CD4-positive, alpha-beta memory T cell (primary cell): ENCODE measurements around the gene ZMYM2. TPM values are rescaled to one million over a fixed set of nuclear protein-coding genes. Genes with fewer than 3 reads are reported as not detected.
A peak's percentile ranks its signal among the peaks of the same experiment; 100 is the strongest.
"Not testable (repeated sequence)": the region's sequence is repeated elsewhere in the genome, so short reads cannot be mapped to it uniquely, and the experiment has no call there.

Experiments used
- CTCF ChIA-PET: fragments of 350-600 bp; sonication (Branson Sonifier 250); formaldehyde crosslinking; loops from one replicate; lab custom pipeline; 2021; ENCODE audit warnings: inconsistent platforms; ENCODE audit not compliant: partially characterized antibody; lab: Charles Lee
- POLR2A ChIA-PET: fragments of 350-600 bp; sonication (Branson Sonifier 250); formaldehyde crosslinking; loops from one replicate; lab custom pipeline; 2021; ENCODE audit not compliant: partially characterized antibody; lab: Charles Lee
- DNase-seq, 5 donors: peaks; one replicate each; pipeline versions ENCODE4 v3.0.0 to v3.0.0-alpha.2; 2020 to 2022; ENCODE audit warnings: mixed read lengths in 1 of 5
- H3K27ac ChIP-seq: one replicate; pipeline ENCODE4 v1.7.0; 2013; ENCODE audit warnings: low read depth, low read length
- H3K27me3 ChIP-seq: 2 replicates; pipeline ENCODE4 v1.7.0; 2013; ENCODE audit warnings: mild to moderate bottlenecking, low read length, moderate library complexity; ENCODE audit not compliant: insufficient read depth
- H3K36me3 ChIP-seq: 2 replicates; pipeline ENCODE4 v1.7.0; 2013; ENCODE audit warnings: mild to moderate bottlenecking, low read length, moderate library complexity; ENCODE audit not compliant: insufficient read depth
- H3K4me1 ChIP-seq: 2 replicates; pipeline ENCODE4 v1.7.0; 2013; ENCODE audit warnings: mild to moderate bottlenecking, low read length, moderate library complexity; ENCODE audit not compliant: insufficient read depth
- H3K4me3 ChIP-seq, 2 donors: one replicate each; pipeline ENCODE4 v1.7.0; 2013; ENCODE audit warnings: low read length in 2 of 2, mild to moderate bottlenecking in 1 of 2
- H3K9me3 ChIP-seq, 2 donors: one replicate each; pipeline ENCODE4 v1.7.0; 2013; ENCODE audit warnings: low read length in 2 of 2, control low read depth in 1 of 2; ENCODE audit not compliant: control insufficient read depth in 1 of 2
- H3K27ac Mint-ChIP-seq, 7 donors: one replicate each; pipeline ENCODE4 v1.8.0; 2020 to 2021; ENCODE audit warnings: mixed read lengths in 7 of 7, mild to moderate bottlenecking in 6 of 7, inconsistent platforms in 3 of 7, moderate library complexity in 3 of 7
- H3K27me3 Mint-ChIP-seq, 2 donors: one replicate each; pipeline ENCODE4 v1.8.0; 2020 to 2021; ENCODE audit warnings: mixed read lengths in 2 of 2
- H3K36me3 Mint-ChIP-seq, 2 donors: one replicate each; pipeline ENCODE4 v1.8.0; 2020 to 2021; ENCODE audit warnings: mixed read lengths in 2 of 2, inconsistent platforms in 1 of 2, mild to moderate bottlenecking in 1 of 2
- H3K4me1 Mint-ChIP-seq, 4 donors: one replicate each; pipeline ENCODE4 v1.8.0; 2020 to 2021; ENCODE audit warnings: mixed read lengths in 4 of 4, mild to moderate bottlenecking in 1 of 4
- H3K4me3 Mint-ChIP-seq, 8 donors: one replicate each; pipeline ENCODE4 v1.8.0; 2020 to 2021; ENCODE audit warnings: mixed read lengths in 8 of 8, mild to moderate bottlenecking in 7 of 8, moderate library complexity in 6 of 8, inconsistent platforms in 3 of 8
- H3K9me3 Mint-ChIP-seq, 8 donors: one replicate each; pipeline ENCODE4 v1.8.0; 2020 to 2021; ENCODE audit warnings: mixed read lengths in 8 of 8, mild to moderate bottlenecking in 5 of 8, inconsistent platforms in 3 of 8, moderate library complexity in 1 of 8
- intact Hi-C: fragments of 100-400 bp; cut with micrococcal nuclease; formaldehyde crosslinking; loops from one replicate; pipeline ENCODE4 v1.15.1; 2023
- polyA plus RNA-seq, 2 donors: library from polyadenylated mRNA; unstranded; fragments of 300-500 nt; fragmentation: Illumina TruSeq; gene quantifications; one replicate each; pipeline ENCODE4 v1.2.3, GENCODE V29; 2021
- total RNA-seq, 2 experiments: library from RNA; stranded (reverse); gene quantifications; one replicate each; pipeline ENCODE4 v1.2.3, GENCODE V29; 2021

The ZMYM2 gene
- total and polyA plus RNA-seq, 4 experiments from 2014 or later, result 7.9 to 110 (median 59.4) TPM

DNA sequence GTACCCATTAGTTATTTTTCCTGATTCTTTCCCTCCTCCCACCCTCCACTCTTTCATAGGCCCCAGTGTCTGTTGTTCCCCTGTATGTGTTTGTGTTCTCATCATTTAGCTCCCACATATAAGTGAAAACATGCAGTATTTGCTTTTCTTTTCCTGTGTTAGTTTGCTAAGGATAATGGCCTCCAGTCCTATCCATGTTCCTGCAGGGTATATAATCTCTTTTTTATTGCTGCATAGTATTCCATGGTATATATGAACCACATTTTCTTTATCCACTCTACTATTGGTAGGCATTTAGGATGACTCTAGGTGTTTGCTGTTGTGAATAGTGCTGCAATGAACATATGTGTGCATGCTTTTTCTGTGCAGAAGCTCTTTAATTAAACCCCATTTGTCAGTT is 79.4 kb downstream of the ZMYM2 start:
- CTCF ChIA-PET, result no interaction called here
- no peak for DNase-seq
- H3K27me3 ChIP-seq, result no peaks in the 10 kb centered on the region
- Mint-ChIP-seq H3K27ac (no peak overlapping the region), H3K36me3 (peaks cover 85 to 86% of the 10 kb centered on the region in 2 donors), H3K4me1 (peaks cover 39 to 51% (median 45%) of the 10 kb centered on the region in 4 donors), H3K27me3 (no peaks in the 10 kb centered on the region), H3K4me3 (no peak overlapping the region), H3K9me3 (peaks cover 0 to 7% (median 0%) of the 10 kb centered on the region in 8 donors)
- no peak overlapping the region for H3K4me3 ChIP-seq
- intact Hi-C loops, result no loop called here
- H3K27ac ChIP-seq, result no peak overlapping the region
- no peaks in the 10 kb centered on the region for H3K9me3 ChIP-seq
- peaks cover 38% of the 10 kb centered on the region for H3K36me3 ChIP-seq
- peaks cover 11% of the 10 kb centered on the region for H3K4me1 ChIP-seq
- POLR2A ChIA-PET, result no interaction called here

DNA sequence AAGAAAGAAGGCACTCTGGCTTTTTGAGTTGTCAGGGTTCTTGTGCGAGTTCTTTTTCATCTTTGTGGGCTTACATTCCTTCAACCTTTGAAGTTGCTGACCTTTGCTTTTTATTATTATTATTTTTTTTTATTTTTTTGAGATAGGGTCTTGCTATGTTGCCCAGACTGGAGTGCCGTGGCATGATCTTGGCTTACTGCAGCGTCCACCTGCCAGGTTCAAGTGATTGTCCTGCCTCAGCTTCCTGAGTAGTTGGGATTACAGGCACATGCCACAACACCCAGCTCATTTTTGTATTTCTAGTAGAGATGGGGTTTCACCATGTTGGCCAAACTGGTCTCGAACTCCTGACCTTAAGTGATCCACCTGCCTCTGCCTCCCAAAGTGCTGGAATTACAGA is 84.1 kb downstream of the ZMYM2 start:
- H3K4me1 ChIP-seq, CTCF ChIA-PET, H3K27me3 Mint-ChIP-seq, H3K27me3 ChIP-seq, H3K27ac ChIP-seq, H3K9me3 ChIP-seq, H3K27ac Mint-ChIP-seq, DNase-seq, H3K4me3 ChIP-seq, H3K4me3 Mint-ChIP-seq, intact Hi-C loops, H3K9me3 Mint-ChIP-seq: not testable (repeated sequence)
- Mint-ChIP-seq H3K36me3 (peaks cover 62 to 74% of the 10 kb centered on the region in 2 donors), H3K4me1 (peaks cover 36 to 53% (median 45%) of the 10 kb centered on the region in 4 donors)
- peaks cover 39% of the 10 kb centered on the region for H3K36me3 ChIP-seq
- POLR2A ChIA-PET, result interaction anchor here (0.7 kb wide), 1 partner anchor 9 kb away, joined by 3 read pairs; no protein-coding TSS in a partner anchor

DNA sequence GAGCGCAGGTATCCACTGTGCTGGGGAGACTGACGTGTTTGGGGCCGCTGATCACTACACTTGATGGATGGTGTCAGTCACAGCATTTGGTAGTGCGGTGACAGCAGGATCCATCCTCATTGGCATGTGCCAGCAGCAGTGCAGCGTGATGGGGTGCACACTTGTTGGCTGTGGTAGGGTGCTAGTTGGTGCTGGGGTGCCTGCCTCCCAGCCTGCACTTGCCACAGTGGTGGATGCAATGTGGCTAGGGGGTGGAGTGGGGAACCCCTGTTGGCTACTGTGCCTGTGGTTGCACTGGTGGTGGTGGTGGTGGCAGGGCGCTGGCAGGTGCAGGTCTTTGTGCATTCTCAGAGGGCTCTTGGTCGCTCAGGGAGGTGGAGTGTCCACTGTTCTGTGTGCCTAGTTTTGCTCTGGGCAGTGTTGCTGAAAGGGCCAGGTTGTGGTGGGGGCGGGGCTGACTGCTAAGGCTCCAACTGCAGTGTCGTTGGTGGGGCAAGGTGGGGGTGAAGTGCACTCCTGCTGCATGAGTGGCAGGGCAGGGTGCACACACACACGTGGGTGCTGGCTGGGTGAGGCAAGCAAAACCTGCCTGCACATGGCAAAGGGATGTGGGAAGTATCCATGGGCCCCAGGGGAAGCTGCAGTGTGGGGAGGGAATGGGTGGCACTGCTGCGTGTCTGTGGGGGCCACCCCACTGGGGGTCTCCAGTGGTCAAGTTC is 84.8 kb downstream of the ZMYM2 start:
- no peak overlapping the region for H3K4me3 ChIP-seq
- Mint-ChIP-seq H3K27me3 (no peaks in the 10 kb centered on the region), H3K4me1 (peaks cover 36 to 50% (median 43%) of the 10 kb centered on the region in 4 donors), H3K4me3 (no peak overlapping the region), H3K9me3 (peaks cover 0 to 4% (median 0%) of the 10 kb centered on the region in 8 donors), H3K27ac (peak overlapping the region in 3 of 7 donors; percentile 8 to 48 (median 42)), H3K36me3 (peaks cover 54 to 66% of the 10 kb centered on the region in 2 donors)
- ChIA-PET CTCF (no interaction called here), POLR2A (no interaction called here)
- H3K27ac ChIP-seq, result no peak overlapping the region
- DNase-seq, result no peak
- intact Hi-C loops, result no loop called here
- H3K4me1 ChIP-seq, result peaks cover 8% of the 10 kb centered on the region
- peaks cover 31% of the 10 kb centered on the region for H3K36me3 ChIP-seq
- no peaks in the 10 kb centered on the region for H3K9me3 ChIP-seq
- no peaks in the 10 kb centered on the region for H3K27me3 ChIP-seq

DNA sequence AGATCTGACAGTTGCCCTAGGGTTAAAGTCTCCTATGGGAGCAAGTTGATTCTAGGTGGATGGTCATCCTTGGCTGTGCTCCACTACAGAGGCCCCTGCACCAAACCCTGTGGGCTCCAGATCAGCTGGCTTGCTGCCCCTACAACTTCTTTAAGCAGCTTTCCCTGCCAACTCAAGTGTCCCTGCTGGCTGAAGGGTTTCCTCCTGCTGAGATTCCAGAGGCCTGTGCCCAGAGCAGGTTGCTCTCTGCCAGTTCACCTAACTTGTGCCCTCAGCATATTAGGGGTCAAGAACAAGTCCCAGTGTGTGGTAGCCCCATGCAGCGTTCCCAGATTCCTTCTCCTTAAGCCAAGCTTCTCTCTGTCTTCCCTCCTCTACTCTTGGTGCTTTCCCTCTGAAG is 85.6 kb downstream of the ZMYM2 start:
- intact Hi-C loops, result no loop called here
- Histone ChIP-seq H3K4me1 (peaks cover 16% of the 10 kb centered on the region), H3K9me3 (no peaks in the 10 kb centered on the region), H3K36me3 (peaks cover 30% of the 10 kb centered on the region), H3K27ac (no peak overlapping the region), H3K4me3 (no peak overlapping the region), H3K27me3 (no peaks in the 10 kb centered on the region)
- H3K36me3 Mint-ChIP-seq, result peaks cover 47 to 64% of the 10 kb centered on the region in 2 donors
- ChIA-PET POLR2A (no interaction called here), CTCF (interaction anchor here (0.7 kb wide), 1 partner anchor 1422 kb away, joined by 3 read pairs; no protein-coding TSS in a partner anchor)
- DNase-seq, result no peak
- no peaks in the 10 kb centered on the region for H3K27me3 Mint-ChIP-seq
- peaks cover 0 to 4% (median 0%) of the 10 kb centered on the region in 8 donors for H3K9me3 Mint-ChIP-seq
- no peak overlapping the region for H3K4me3 Mint-ChIP-seq
- peak overlapping the region in 2 of 7 donors; percentile 48 to 50 for H3K27ac Mint-ChIP-seq
- peaks cover 35 to 50% (median 43%) of the 10 kb centered on the region in 4 donors for H3K4me1 Mint-ChIP-seq

- H3K27ac Mint-ChIP-seq, result peak overlapping the region in 1 of 7 donors; percentile 43
- H3K27ac ChIP-seq, result no peak overlapping the region
- no peaks in the 10 kb centered on the region for H3K9me3 ChIP-seq
- no peak overlapping the region for H3K4me3 Mint-ChIP-seq
- intact Hi-C loops, result no loop called here
- ChIA-PET POLR2A (no interaction called here), CTCF (no interaction called here)
- no peaks in the 10 kb centered on the region for H3K9me3 Mint-ChIP-seq
- peaks cover 21% of the 10 kb centered on the region for H3K4me1 ChIP-seq
- no peaks in the 10 kb centered on the region for H3K27me3 ChIP-seq
- H3K4me3 ChIP-seq, result no peak overlapping the region
- DNase-seq, result no peak
- peaks cover 29 to 53% of the 10 kb centered on the region in 2 donors for H3K36me3 Mint-ChIP-seq
- no peaks in the 10 kb centered on the region for H3K27me3 Mint-ChIP-seq
- peaks cover 28 to 40% (median 36%) of the 10 kb centered on the region in 4 donors for H3K4me1 Mint-ChIP-seq
- peaks cover 21% of the 10 kb centered on the region for H3K36me3 ChIP-seq
Observed at GRCh38 chr13:20045950-20046548, 87.5 kb downstream of the ZMYM2 start.

- peaks cover 18 to 40% of the 10 kb centered on the region in 2 donors for H3K36me3 Mint-ChIP-seq
- no peaks in the 10 kb centered on the region for H3K27me3 ChIP-seq
- ChIA-PET POLR2A (no interaction called here), CTCF (no interaction called here)
- H3K9me3 Mint-ChIP-seq, result no peaks in the 10 kb centered on the region
- H3K27ac Mint-ChIP-seq, result peak overlapping the region; percentile 5 to 93 (median 62)
- peak overlapping the region; percentile 22 to 76 (median 70) for H3K4me3 Mint-ChIP-seq
- H3K4me1 ChIP-seq, result peaks cover 21% of the 10 kb centered on the region
- H3K4me3 ChIP-seq, result no peak overlapping the region
- peak in 2 of 5 donors; percentile 2 to 5 for DNase-seq
- intact Hi-C loops, result no loop called here
- no peaks in the 10 kb centered on the region for H3K27me3 Mint-ChIP-seq
- peaks cover 12% of the 10 kb centered on the region for H3K36me3 ChIP-seq
- H3K4me1 Mint-ChIP-seq, result peaks cover 17 to 28% (median 19%) of the 10 kb centered on the region in 4 donors
- peak overlapping the region; percentile 15 for H3K27ac ChIP-seq
- no peaks in the 10 kb centered on the region for H3K9me3 ChIP-seq
Observed at GRCh38 chr13:20049558-20050473, 91.3 kb downstream of the ZMYM2 start.
